Progenitor cell of endocrine pancreas (in vitro differentiated cells): Measurements from ENCODE around the gene HCN2. TPM values are rescaled to one million over a fixed set of nuclear protein-coding genes. Genes with fewer than 3 reads are reported as not detected.

Experiments used
- DNase-seq: peaks from one replicate; pipeline ENCODE4 v3.0.0; 2021; ENCODE audit warnings: low spot score; ENCODE audit not compliant: unreplicated experiment
- H3K27ac Mint-ChIP-seq: 2 replicates; pipeline ENCODE4 v1.8.0; 2021; ENCODE audit warnings: mild to moderate bottlenecking, moderate library complexity, mixed read lengths
- H3K27me3 Mint-ChIP-seq: 2 replicates; pipeline ENCODE4 v1.8.0; 2021; ENCODE audit warnings: mixed read lengths
- H3K36me3 Mint-ChIP-seq: 2 replicates; pipeline ENCODE4 v1.8.0; 2022; ENCODE audit warnings: mixed read lengths; ENCODE audit not compliant: insufficient read depth
- H3K4me1 Mint-ChIP-seq: 2 replicates; pipeline ENCODE4 v1.8.0; 2021; ENCODE audit warnings: low read depth, mixed read lengths
- H3K4me3 Mint-ChIP-seq: 2 replicates; pipeline ENCODE4 v1.8.0; 2021; ENCODE audit warnings: low read depth, mild to moderate bottlenecking, moderate library complexity, mixed read lengths
- H3K9me3 Mint-ChIP-seq: 2 replicates; pipeline ENCODE4 v1.8.0; 2021; ENCODE audit warnings: low read depth, mixed read lengths
- CTCF ChIP-seq: fragments of 200-600 bp; sonication (generic); IDR thresholded peaks from one replicate; pipeline ENCODE4 v1.5.0; 2021; ENCODE audit warnings: antibody characterized with exemption, mild to moderate bottlenecking; ENCODE audit not compliant: unreplicated experiment
- total RNA-seq: library from RNA; stranded (reverse); gene quantifications from 2 replicates; pipeline ENCODE4 v1.2.1, GENCODE V29; 2021

HCN2 gene
- total RNA-seq, 1 donor from 2014 or later = 0.34 TPM

- no peak overlapping the region for H3K4me3 Mint-ChIP-seq
- no peak for TF ChIP-seq CTCF
- peaks cover 34% of the 10 kb centered on the region for H3K27me3 Mint-ChIP-seq
- peaks cover 2% of the 10 kb centered on the region for H3K4me1 Mint-ChIP-seq
- DNase-seq = no peak
- no peaks in the 10 kb centered on the region for H3K36me3 Mint-ChIP-seq
- no peak overlapping the region for H3K27ac Mint-ChIP-seq
- H3K9me3 Mint-ChIP-seq = no peaks in the 10 kb centered on the region
Observed at GRCh38 chr19:588741-589692, 664 bp upstream of the HCN2 start.

- Mint-ChIP-seq H3K9me3 (no peaks in the 10 kb centered on the region), H3K27ac (no peak overlapping the region), H3K36me3 (no peaks in the 10 kb centered on the region), H3K4me3 (no peak overlapping the region), H3K4me1 (peaks cover 2% of the 10 kb centered on the region), H3K27me3 (peaks cover 40% of the 10 kb centered on the region)
- no peak for DNase-seq
- TF ChIP-seq CTCF = no peak
Observed at GRCh38 chr19:590396-590745, 690 bp downstream of the HCN2 start.

GRCh38 chr19:590750-591098 is 1.0 kb downstream of the HCN2 start:
- no peak for TF ChIP-seq CTCF
- H3K27ac Mint-ChIP-seq = no peak overlapping the region
- H3K27me3 Mint-ChIP-seq = peaks cover 40% of the 10 kb centered on the region
- no peaks in the 10 kb centered on the region for H3K9me3 Mint-ChIP-seq
- H3K36me3 Mint-ChIP-seq = no peaks in the 10 kb centered on the region
- H3K4me3 Mint-ChIP-seq = no peak overlapping the region
- DNase-seq = no peak
- H3K4me1 Mint-ChIP-seq = peaks cover 2% of the 10 kb centered on the region

- peak; percentile 49 for DNase-seq
- TF ChIP-seq CTCF = no peak
- Mint-ChIP-seq H3K36me3 (no peaks in the 10 kb centered on the region), H3K9me3 (no peaks in the 10 kb centered on the region), H3K4me3 (peak overlapping the region; percentile 57), H3K4me1 (peaks cover 2% of the 10 kb centered on the region), H3K27ac (no peak overlapping the region), H3K27me3 (peaks cover 41% of the 10 kb centered on the region)
Observed at GRCh38 chr19:591099-591958, 1.6 kb downstream of the HCN2 start.

GRCh38 chr19:592101-592500 is 2.4 kb downstream of the HCN2 start:
- DNase-seq = no peak
- Mint-ChIP-seq H3K36me3 (no peaks in the 10 kb centered on the region), H3K9me3 (no peaks in the 10 kb centered on the region), H3K27ac (no peak overlapping the region), H3K27me3 (peaks cover 39% of the 10 kb centered on the region), H3K4me3 (no peak overlapping the region), H3K4me1 (peaks cover 2% of the 10 kb centered on the region)
- no peak for TF ChIP-seq CTCF
